Upper lobe of left lung (tissue), 6 donors: ENCODE data around the gene CBX2. TPM values are rescaled to one million over a fixed set of nuclear protein-coding genes. Genes with fewer than 3 reads are reported as not detected.

Experiments
- ATAC-seq, 2 donors: fragments of 200-7000 bp; cut with Tn5 transposase; one replicate each; pipeline ENCODE4 v1.9.1; 2022; ENCODE audit warnings: mild to moderate bottlenecking in 2 of 2, moderate library complexity in 2 of 2; ENCODE audit not compliant: low FRiP score in 2 of 2
- DNase-seq, 2 donors: peaks; one replicate each; pipeline ENCODE4 v3.0.0-alpha.2; 2019 to 2020
- H3K27ac ChIP-seq, 4 donors: fragments of 200-600 bp; sonication (generic); one replicate each; pipeline ENCODE4 v1.5.1; 2016 to 2019
- H3K27me3 ChIP-seq, 4 donors: fragments of 200-600 bp; sonication (generic); one replicate each; pipeline ENCODE4 v1.5.1; 2017 to 2019
- H3K36me3 ChIP-seq, 4 donors: fragments of 200-600 bp; sonication (generic); one replicate each; pipeline ENCODE4 v1.5.1; 2016 to 2019
- H3K4me1 ChIP-seq, 4 donors: fragments of 200-600 bp; sonication (generic); one replicate each; pipeline ENCODE4 v1.5.1; 2018 to 2019
- H3K4me3 ChIP-seq, 4 donors: fragments of 200-600 bp; sonication (generic); one replicate each; pipeline ENCODE4 v1.5.1; 2017 to 2019; ENCODE audit warnings: mild to moderate bottlenecking in 2 of 4, moderate library complexity in 1 of 4
- H3K9me3 ChIP-seq, 4 donors: fragments of 200-600 bp; sonication (generic); one replicate each; pipeline ENCODE4 v1.5.1; 2018 to 2019
- CTCF ChIP-seq, 6 experiments: fragments of 450-650 bp in 4 of 6; fragments of 200-600 bp in 2 of 6; sonication (generic) in 2 of 6; IDR thresholded peaks; one replicate each; pipeline ENCODE4 v1.5.1; 2016 to 2019; ENCODE audit warnings: antibody characterized with exemption in 6 of 6
- EP300 ChIP-seq, 4 donors: sonication (generic); formaldehyde crosslinking; IDR thresholded peaks; one replicate each; pipeline ENCODE4 v1.5.1; 2017; ENCODE audit warnings: antibody characterized with exemption in 4 of 4, control low read depth in 2 of 4
- POLR2A ChIP-seq, 4 donors: fragments of 450-650 bp; IDR thresholded peaks; one replicate each; pipeline ENCODE4 v1.5.1; 2016 to 2017; ENCODE audit warnings: antibody characterized with exemption in 4 of 4, mild to moderate bottlenecking in 2 of 4
- POLR2AphosphoS5 ChIP-seq, 2 donors: sonication (generic); formaldehyde crosslinking; IDR thresholded peaks; one replicate each; pipeline ENCODE4 v1.5.1; 2017; ENCODE audit warnings: antibody characterized with exemption in 2 of 2
- WGBS, 2 donors: methylation state at CpG; one replicate each; pipeline ENCODE4 v1.1.5; 2017 to 2018; 5-methylcytosine and 5-hydroxymethylcytosine counted together
- total RNA-seq, 6 donors: library from RNA; depleted of rRNA in 4 of 6; stranded (reverse); fragments of >200 nt in 4 of 6; gene quantifications; one replicate each; pipeline versions ENCODE4 v1.1.0 to v1.2.1, GENCODE V29; 2016 to 2021
- donor health status: DM: no; HTN: no; CAD: no; lungs with moderate emphysema.
- donor health status: DM: no; HTN: yes; CAD: no; lungs with severe emphysema.

The CBX2 gene
- total RNA-seq, 6 donors from 2014 or later: 0.89 to 4.7 (median 1.5) TPM

- Histone ChIP-seq H3K4me3 (peak overlapping the region; percentile 71 to 90 (median 75)), H3K27ac (peak overlapping the region; percentile 81 to 90 (median 84)), H3K9me3 (no peaks in the 10 kb centered on the region), H3K36me3 (peaks cover 0 to 7% (median 0%) of the 10 kb centered on the region in 4 donors), H3K27me3 (peaks cover 4 to 56% (median 47%) of the 10 kb centered on the region in 4 donors), H3K4me1 (peaks cover 52 to 75% (median 56%) of the 10 kb centered on the region in 4 donors)
- no peak for ATAC-seq
- 1 to 3% methylated on average over 10 to 19 of the region's 19 CpGs for WGBS, 2 donors
- DNase-seq: no peak
- TF ChIP-seq CTCF (IDR thresholded peaks at IDR 0.05) (peak in 1 of 6 experiments; percentile 3), POLR2A (IDR thresholded peaks at IDR 0.05) (no peak), POLR2AphosphoS5 (IDR thresholded peaks at IDR 0.05) (no peak), EP300 (IDR thresholded peaks at IDR 0.05) (no peak)
Observed at GRCh38 chr17:79796444-79796762, 18.5 kb downstream of the CBX2 start.

- Histone ChIP-seq H3K4me3 (peak within 1 kb of the TSS; percentile 71 to 90 (median 75)), H3K27me3 (peaks cover 5 to 56% (median 45%) of the 10 kb centered on the region in 4 donors), H3K36me3 (peaks cover 0 to 7% (median 0%) of the 10 kb centered on the region in 4 donors), H3K4me1 (peaks cover 52 to 70% (median 56%) of the 10 kb centered on the region in 4 donors), H3K9me3 (no peaks in the 10 kb centered on the region), H3K27ac (peak within 1 kb of the TSS; percentile 81 to 90 (median 84))
- peak in 4 of 6 experiments; percentile 5 to 68 (median 24) for TF ChIP-seq CTCF (IDR thresholded peaks at IDR 0.05)
- peak in 2 of 4 donors; percentile 16 to 49 for TF ChIP-seq POLR2A (IDR thresholded peaks at IDR 0.05)
- TF ChIP-seq EP300 (IDR thresholded peaks at IDR 0.05): no peak
- TF ChIP-seq POLR2AphosphoS5 (IDR thresholded peaks at IDR 0.05): peak; percentile 46 to 70
- WGBS, 2 donors: 0% methylated on average over 15 of the region's 79 CpGs; no CpG with 5 or more reads in 1 of the 2 donors
- ATAC-seq (peak; percentile 95 to 98), DNase-seq (peak; percentile 99 to 100)
Observed at GRCh38 chr17:79796763-79797491, 19.0 kb downstream of the CBX2 start, which contains the start of gene CBX8. TSS of gene CBX8 (minus strand) at chr17:79797077. CDS start at chr17:79796998, 79 bp downstream.

- WGBS, 2 donors: 2% methylated on average over 30 of the region's 89 CpGs; no CpG with 5 or more reads in 1 of the 2 donors
- peak overlapping the region; percentile 58 to 90 (median 72) for H3K27ac ChIP-seq
- no peak for ATAC-seq
Observed at GRCh38 chr17:79797492-79798298, 19.7 kb downstream of the CBX2 start.

GRCh38 chr17:79798299-79799173, 20.6 kb downstream of the CBX2 start:
- Histone ChIP-seq H3K36me3 (peaks cover 0 to 7% (median 0%) of the 10 kb centered on the region in 4 donors), H3K4me3 (peak overlapping the region; percentile 66 to 90 (median 74)), H3K9me3 (no peaks in the 10 kb centered on the region), H3K27ac (peak overlapping the region in 1 of 4 donors; percentile 22), H3K27me3 (peaks cover 7 to 59% (median 52%) of the 10 kb centered on the region in 4 donors), H3K4me1 (peaks cover 48 to 70% (median 58%) of the 10 kb centered on the region in 4 donors)
- TF ChIP-seq EP300 (IDR thresholded peaks at IDR 0.05): no peak
- TF ChIP-seq POLR2A (IDR thresholded peaks at IDR 0.05): no peak
- no peak for TF ChIP-seq CTCF (IDR thresholded peaks at IDR 0.05)
- no peak for TF ChIP-seq POLR2AphosphoS5 (IDR thresholded peaks at IDR 0.05)
- no peak for ATAC-seq
- 2 to 4% methylated on average over 39 to 64 of the region's 70 CpGs for WGBS, 2 donors
- DNase-seq: peak in 1 of 2 donors; percentile 86

More at GRCh38 chr17:79797492-79798298, 19.7 kb downstream of the CBX2 start:
- Histone ChIP-seq H3K9me3 (no peaks in the 10 kb centered on the region), H3K36me3 (peaks cover 0 to 7% (median 0%) of the 10 kb centered on the region in 4 donors), H3K4me3 (peak overlapping the region; percentile 66 to 90 (median 74)), H3K4me1 (peaks cover 51 to 70% (median 55%) of the 10 kb centered on the region in 4 donors), H3K27me3 (peaks cover 3 to 56% (median 48%) of the 10 kb centered on the region in 4 donors)
- TF ChIP-seq EP300 (IDR thresholded peaks at IDR 0.05): no peak
- DNase-seq: peak in 1 of 2 donors; percentile 89
